Trophoblast cell (in vitro differentiated cells and primary cell): ENCODE measurements around the gene CLNK.

ENCODE experiments used
- DNase-seq, 2 donors: peaks; one replicate each; pipeline ENCODE4 v3.0.0-alpha.2; 2016
- H2AFZ ChIP-seq: 2 replicates; pipeline ENCODE4 v1.6.1; 2013; ENCODE audit warnings: low read length, moderate library complexity, mild to moderate bottlenecking; ENCODE audit not compliant: insufficient read depth, poor library complexity
- H2AK5ac ChIP-seq: 2 replicates; pipeline ENCODE4 v1.6.1; 2013; ENCODE audit warnings: mild to moderate bottlenecking, low read length
- H2BK120ac ChIP-seq: 2 replicates; pipeline ENCODE4 v1.6.1; 2013; ENCODE audit warnings: low read length, mild to moderate bottlenecking, moderate library complexity; ENCODE audit not compliant: insufficient read depth, poor library complexity
- H2BK12ac ChIP-seq: 2 replicates; pipeline ENCODE4 v1.6.1; 2013; ENCODE audit warnings: mild to moderate bottlenecking, low read length, moderate library complexity
- H2BK5ac ChIP-seq: 2 replicates; pipeline ENCODE4 v1.6.1; 2013; ENCODE audit warnings: low read length, low read depth, moderate library complexity, mild to moderate bottlenecking; ENCODE audit not compliant: poor library complexity
- H3K14ac ChIP-seq: 2 replicates; pipeline ENCODE4 v1.6.1; 2013; ENCODE audit warnings: mild to moderate bottlenecking, low read length
- H3K18ac ChIP-seq: 2 replicates; pipeline ENCODE4 v1.6.1; 2013; ENCODE audit warnings: mild to moderate bottlenecking, low read length
- H3K23ac ChIP-seq: 2 replicates; pipeline ENCODE4 v1.6.1; 2013; ENCODE audit warnings: low read length
- H3K27ac ChIP-seq: 2 replicates; pipeline ENCODE4 v1.5.1; 2013; ENCODE audit warnings: low read depth, mild to moderate bottlenecking, inconsistent platforms, low read length, moderate library complexity
- H3K27me3 ChIP-seq: 2 replicates; pipeline ENCODE4 v1.6.1; 2013; ENCODE audit warnings: inconsistent platforms, mild to moderate bottlenecking, low read length, moderate library complexity; ENCODE audit not compliant: insufficient read depth
- H3K36me3 ChIP-seq, 2 experiments: 1 replicate in 1 of 2; 2 replicates in 1 of 2; pipeline ENCODE4 v1.6.1; 2013; ENCODE audit warnings: low read length in 2 of 2, mild to moderate bottlenecking in 2 of 2, moderate library complexity in 1 of 2; ENCODE audit not compliant: insufficient read depth in 2 of 2, control insufficient read depth in 1 of 2
- H3K4ac ChIP-seq: 2 replicates; pipeline ENCODE4 v1.6.1; 2013; ENCODE audit warnings: low read depth, mild to moderate bottlenecking, low read length, moderate library complexity
- H3K4me1 ChIP-seq, 2 experiments: 1 replicate in 1 of 2; 2 replicates in 1 of 2; pipeline ENCODE4 v1.6.1; 2013; ENCODE audit warnings: low read length in 2 of 2, mild to moderate bottlenecking in 2 of 2, moderate library complexity in 1 of 2; ENCODE audit not compliant: insufficient read depth in 2 of 2, control insufficient read depth in 1 of 2
- H3K4me2 ChIP-seq: 2 replicates; pipeline ENCODE4 v1.6.1; 2013; ENCODE audit warnings: inconsistent platforms, mild to moderate bottlenecking, low read length, moderate library complexity
- H3K4me3 ChIP-seq: 2 replicates; pipeline ENCODE4 v1.5.1; 2013; ENCODE audit warnings: mild to moderate bottlenecking, low read depth, low read length, inconsistent platforms
- H3K79me1 ChIP-seq: one replicate; pipeline ENCODE4 v1.6.1; 2013; ENCODE audit warnings: low read length
- H3K79me2 ChIP-seq: 2 replicates; pipeline ENCODE4 v1.6.1; 2013; ENCODE audit warnings: low read length, mild to moderate bottlenecking; ENCODE audit not compliant: control insufficient read depth, insufficient read depth, poor library complexity
- H3K9ac ChIP-seq: 2 replicates; pipeline ENCODE4 v1.6.1; 2013; ENCODE audit warnings: mild to moderate bottlenecking, low read length
- H3K9me3 ChIP-seq: 2 replicates; pipeline ENCODE4 v1.6.1; 2013; ENCODE audit warnings: low read depth, mild to moderate bottlenecking, control low read depth, inconsistent platforms, low read length; ENCODE audit not compliant: insufficient read depth
- H4K12ac ChIP-seq: 2 replicates; pipeline ENCODE4 v1.6.1; 2013; ENCODE audit warnings: low read depth, mild to moderate bottlenecking, low read length, moderate library complexity
- H4K8ac ChIP-seq: 2 replicates; pipeline ENCODE4 v1.6.1; 2013; ENCODE audit warnings: low read depth, mild to moderate bottlenecking, low read length, moderate library complexity
- H4K91ac ChIP-seq: one replicate; pipeline ENCODE4 v1.6.1; 2013; ENCODE audit warnings: low read depth, mild to moderate bottlenecking, low read length, moderate library complexity
- WGBS: extraction: QIAGEN DNeasy Blood & Tissue Kit; methylation state at CpG from one replicate; pipeline ENCODE4 v1.1.7; 2013; ENCODE audit warnings: missing lambda C conversion rate; ENCODE audit not compliant: insufficient read length, insufficient coverage; ENCODE audit errors: extremely low coverage; 5-methylcytosine and 5-hydroxymethylcytosine counted together

Gene CLNK

DNA sequence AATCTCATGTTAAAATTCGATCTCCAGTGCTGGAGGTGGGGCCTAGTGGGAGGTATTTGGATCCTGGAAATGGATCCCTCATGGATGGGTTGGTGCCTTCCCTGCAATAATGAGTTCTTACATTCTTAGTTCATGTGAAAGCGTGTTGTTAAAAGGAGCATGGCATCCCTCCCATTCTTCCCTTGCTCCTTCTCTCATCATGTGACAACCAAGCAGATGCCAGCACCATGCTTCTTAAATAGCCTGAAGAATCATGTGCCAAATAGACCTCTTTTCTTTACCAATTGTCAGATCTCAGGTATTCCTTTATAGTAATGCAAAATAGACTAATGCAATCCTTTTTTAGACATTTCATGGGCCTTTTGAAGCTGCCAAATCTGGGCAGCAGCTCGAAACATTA lies 29.0 kb upstream of the CLNK start:
- WGBS: no CpG with 5 or more reads among the region's 3 CpGs
- H3K14ac ChIP-seq: no peak overlapping the region
- DNase-seq: no peak

DNA sequence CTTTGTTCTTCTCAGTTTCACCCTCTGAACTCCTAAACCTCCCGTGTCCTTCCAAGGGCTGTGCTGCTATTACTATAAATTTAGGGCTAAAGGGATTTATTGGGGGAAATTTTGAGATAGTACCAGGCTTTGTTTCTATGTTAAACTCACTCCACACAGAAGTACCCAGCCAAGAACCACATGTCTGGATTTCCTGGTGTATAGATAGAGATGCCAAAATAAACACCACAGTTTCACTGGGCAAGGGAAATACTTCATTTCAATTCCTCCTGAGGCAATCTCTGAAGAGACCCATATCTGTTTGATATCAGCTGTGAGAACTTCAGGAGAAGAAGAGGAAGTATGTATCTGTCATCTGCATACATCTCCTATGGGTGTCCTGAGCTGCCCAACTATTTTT lies 21.7 kb upstream of the CLNK start:
- Histone ChIP-seq H4K12ac (no peak overlapping the region), H3K4ac (no peak overlapping the region), H3K9ac (no peak overlapping the region), H3K27me3 (no peaks in the 10 kb centered on the region), H2AFZ (no peak overlapping the region), H3K27ac (no peak overlapping the region), H2BK12ac (no peak overlapping the region), H2BK5ac (no peak overlapping the region), H4K8ac (no peak overlapping the region), H3K18ac (no peak overlapping the region), H3K9me3 (no peaks in the 10 kb centered on the region), H3K23ac (no peak overlapping the region), H4K91ac (no peak overlapping the region), H3K36me3 (no peaks in the 10 kb centered on the region), H3K4me3 (no peak overlapping the region), H3K14ac (no peak overlapping the region), H3K79me2 (no peaks in the 10 kb centered on the region), H3K79me1 (no peaks in the 10 kb centered on the region), H2BK120ac (no peak overlapping the region), H3K4me2 (no peak overlapping the region), H3K4me1 (peaks cover 0 to 3% of the 10 kb centered on the region in 2 experiments), H2AK5ac (no peak overlapping the region)
- WGBS: no CpG with 5 or more reads among the region's 1 CpG
- DNase-seq: no peak

More for the DNA sequence above, 29.0 kb upstream of the CLNK start:
- no peaks in the 10 kb centered on the region for H3K27me3 ChIP-seq
- H3K79me1 ChIP-seq: no peaks in the 10 kb centered on the region
- H3K23ac ChIP-seq: no peak overlapping the region
- H3K9ac ChIP-seq: no peak overlapping the region
- no peaks in the 10 kb centered on the region for H3K4me1 ChIP-seq
- no peaks in the 10 kb centered on the region for H3K36me3 ChIP-seq
- no peak overlapping the region for H4K91ac ChIP-seq
- H3K4ac ChIP-seq: no peak overlapping the region
- H3K9me3 ChIP-seq: no peaks in the 10 kb centered on the region
- H3K18ac ChIP-seq: no peak overlapping the region
- H2AK5ac ChIP-seq: no peak overlapping the region
- H3K4me2 ChIP-seq: no peak overlapping the region
- H2BK12ac ChIP-seq: no peak overlapping the region
- H2BK120ac ChIP-seq: no peak overlapping the region
- no peak overlapping the region for H2BK5ac ChIP-seq
- no peak overlapping the region for H3K4me3 ChIP-seq
- H4K8ac ChIP-seq: no peak overlapping the region
- H3K79me2 ChIP-seq: no peaks in the 10 kb centered on the region
- H3K27ac ChIP-seq: no peak overlapping the region
- H4K12ac ChIP-seq: no peak overlapping the region
- no peak overlapping the region for H2AFZ ChIP-seq

- H2AK5ac ChIP-seq: no peak overlapping the region
- no peak overlapping the region for H3K27ac ChIP-seq
- H4K12ac ChIP-seq: no peak overlapping the region
- H3K9me3 ChIP-seq: no peaks in the 10 kb centered on the region
- no peak overlapping the region for H2AFZ ChIP-seq
- H4K8ac ChIP-seq: no peak overlapping the region
- H3K36me3 ChIP-seq: no peaks in the 10 kb centered on the region
- H3K4me2 ChIP-seq: no peak overlapping the region
- no peaks in the 10 kb centered on the region for H3K79me2 ChIP-seq
- H3K4me1 ChIP-seq: peaks cover 0 to 3% of the 10 kb centered on the region in 2 experiments
- no peaks in the 10 kb centered on the region for H3K27me3 ChIP-seq
- no peak overlapping the region for H2BK120ac ChIP-seq
- H2BK12ac ChIP-seq: no peak overlapping the region
- H3K79me1 ChIP-seq: no peaks in the 10 kb centered on the region
- no peak overlapping the region for H3K4ac ChIP-seq
- H3K23ac ChIP-seq: no peak overlapping the region
- H3K9ac ChIP-seq: no peak overlapping the region
- H2BK5ac ChIP-seq: no peak overlapping the region
- no peak overlapping the region for H4K91ac ChIP-seq
- H3K18ac ChIP-seq: no peak overlapping the region
- no peak for DNase-seq
- no peak overlapping the region for H3K14ac ChIP-seq
- no peak overlapping the region for H3K4me3 ChIP-seq
Observed at GRCh38 chr4:10704430-10704810, 19.9 kb upstream of the CLNK start.

GRCh38 chr4:10703766-10704429 lies 19.3 kb upstream of the CLNK start:
- Histone ChIP-seq H4K8ac (no peak overlapping the region), H2BK12ac (no peak overlapping the region), H3K4me2 (no peak overlapping the region), H3K18ac (no peak overlapping the region), H2AFZ (no peak overlapping the region), H4K12ac (no peak overlapping the region), H3K9me3 (no peaks in the 10 kb centered on the region), H3K23ac (no peak overlapping the region), H3K4me3 (no peak overlapping the region), H2AK5ac (no peak overlapping the region), H4K91ac (no peak overlapping the region), H3K79me1 (no peaks in the 10 kb centered on the region), H2BK5ac (no peak overlapping the region), H3K9ac (no peak overlapping the region), H3K27me3 (no peaks in the 10 kb centered on the region), H2BK120ac (no peak overlapping the region), H3K14ac (no peak overlapping the region), H3K36me3 (no peaks in the 10 kb centered on the region), H3K79me2 (no peaks in the 10 kb centered on the region), H3K27ac (no peak overlapping the region), H3K4me1 (peaks cover 0 to 3% of the 10 kb centered on the region in 2 experiments), H3K4ac (no peak overlapping the region)
- no CpG with 5 or more reads among the region's 3 CpGs for WGBS
- DNase-seq: no peak
